OCI-LY1 (cell line): ENCODE measurements around the gene EMID1.

Source experiments
- H2AFZ ChIP-seq: fragments of 200-600 bp; sonication (generic), shearing (Covaris generic); 2 replicates; pipeline ENCODE4 v1.6.0; 2014; ENCODE audit warnings: antibody characterized with exemption, mild to moderate bottlenecking, low read length
- H3F3A ChIP-seq: fragments of 200-600 bp; sonication (generic), shearing (Covaris generic); 2 replicates; pipeline ENCODE4 v1.6.0; 2014; ENCODE audit warnings: mild to moderate bottlenecking, antibody characterized with exemption, low read length, moderate library complexity; ENCODE audit not compliant: insufficient read depth
- H3K27ac ChIP-seq: fragments of 200-600 bp; sonication (generic); 2 replicates; pipeline ENCODE4 v1.5.1; 2014; ENCODE audit warnings: low read length, mixed run types, mild to moderate bottlenecking, low read depth; ENCODE audit not compliant: poor library complexity, severe bottlenecking
- H3K27me3 ChIP-seq: fragments of 200-600 bp; sonication (generic); 2 replicates; pipeline ENCODE4 v1.6.0; 2014; ENCODE audit warnings: antibody characterized with exemption, mild to moderate bottlenecking, low read length, moderate library complexity; ENCODE audit not compliant: insufficient read depth
- H3K36me3 ChIP-seq: fragments of 200-600 bp; sonication (generic); 2 replicates; pipeline ENCODE4 v1.6.1; 2014; ENCODE audit warnings: mild to moderate bottlenecking, antibody characterized with exemption, low read length, moderate library complexity, mixed read lengths; ENCODE audit not compliant: insufficient read depth
- H3K4me1 ChIP-seq: fragments of 200-600 bp; sonication (generic); 2 replicates; pipeline ENCODE4 v1.5.1; 2014; ENCODE audit warnings: mild to moderate bottlenecking, low read length, moderate library complexity; ENCODE audit not compliant: insufficient read depth, severe bottlenecking
- H3K4me2 ChIP-seq: fragments of 200-600 bp; sonication (generic), shearing (Covaris generic); 2 replicates; pipeline ENCODE4 v1.6.1; 2014; ENCODE audit warnings: low read length
- H3K4me3 ChIP-seq: fragments of 200-600 bp; sonication (generic); 2 replicates; pipeline ENCODE4 v1.5.1; 2014; ENCODE audit warnings: low read length, low read depth, mild to moderate bottlenecking, mixed read lengths; ENCODE audit not compliant: poor library complexity, severe bottlenecking
- H3K79me2 ChIP-seq: fragments of 200-600 bp; shearing (Covaris generic); 2 replicates; pipeline ENCODE4 v1.6.1; 2016; ENCODE audit warnings: mixed run types, low read length, mixed read lengths; ENCODE audit not compliant: insufficient read depth
- H3K9ac ChIP-seq: fragments of 200-600 bp; sonication (generic), shearing (Covaris generic); 2 replicates; pipeline ENCODE4 v1.6.1; 2014; ENCODE audit warnings: mild to moderate bottlenecking, low read length, mixed read lengths
- H3K9me2 ChIP-seq: fragments of 200-600 bp; sonication (generic), shearing (Covaris generic); 2 replicates; pipeline ENCODE4 v1.6.1; 2014; ENCODE audit warnings: low read depth, mild to moderate bottlenecking, low read length, mixed read lengths
- H3K9me3 ChIP-seq: fragments of 200-600 bp; shearing (Covaris generic); 2 replicates; pipeline ENCODE4 v1.6.1; 2014; ENCODE audit warnings: low read length, mixed read lengths
- H4K20me1 ChIP-seq: fragments of 200-600 bp; sonication (generic), shearing (Covaris generic); 2 replicates; pipeline ENCODE4 v1.6.0; 2016; ENCODE audit warnings: mild to moderate bottlenecking, low read length; ENCODE audit not compliant: insufficient read depth
- CTCF ChIP-seq: fragments of 200-600 bp; sonication (generic), shearing (Covaris generic); IDR thresholded peaks from 2 replicates; pipeline ENCODE4 v1.5.1; 2017; ENCODE audit warnings: mild to moderate bottlenecking, antibody characterized with exemption, low read length, moderate library complexity, mixed read lengths
- EZH2 ChIP-seq: fragments of 200-600 bp; sonication (generic), shearing (Covaris generic); IDR thresholded peaks from 2 replicates; pipeline ENCODE4 v1.8.0; 2017; ENCODE audit warnings: borderline replicate concordance, mixed run types, mild to moderate bottlenecking, antibody characterized with exemption, low read length, moderate library complexity, mixed read lengths

The EMID1 gene

DNA sequence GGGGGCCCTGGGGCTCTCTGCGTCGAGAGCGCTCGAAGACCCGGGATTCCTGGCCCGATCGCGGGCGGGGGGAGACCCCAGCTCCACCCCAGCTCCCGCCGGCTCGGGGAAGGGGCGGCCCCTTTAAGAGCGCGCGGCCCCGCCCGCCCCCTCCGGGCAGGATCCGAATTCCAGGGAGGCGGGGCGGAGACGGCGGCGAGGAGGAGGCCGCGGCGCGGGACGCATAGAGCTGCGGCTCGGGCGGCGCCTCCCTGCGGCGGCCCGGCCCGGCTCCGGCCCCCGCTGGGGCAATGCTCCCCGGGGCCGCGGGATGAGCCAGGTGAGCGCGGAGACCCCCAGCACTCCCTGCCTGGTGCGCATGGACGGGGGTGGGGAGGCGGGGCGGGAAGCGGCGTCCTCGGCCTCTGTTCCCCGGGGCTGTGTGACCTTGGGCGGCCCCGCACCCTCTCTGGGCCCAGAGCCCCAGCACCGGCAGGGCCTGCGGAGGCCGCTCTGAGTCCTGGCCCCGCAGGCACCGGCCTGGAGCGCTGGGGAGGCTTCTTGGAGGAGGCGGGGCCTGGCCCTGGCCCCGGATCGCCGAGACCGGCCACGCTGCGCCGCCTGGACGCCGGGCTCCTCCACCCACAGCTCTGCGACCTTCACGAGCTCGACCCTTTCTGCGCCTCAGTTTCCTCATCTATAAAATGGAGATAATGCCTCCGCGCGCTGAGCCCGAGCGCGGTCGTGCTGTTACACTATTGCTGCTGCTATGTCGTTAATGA, 101.3 kb downstream of the EMID1 start:
- H3K4me2 ChIP-seq: peak overlapping the region; percentile 50
- H3K9me3 ChIP-seq: no peaks in the 10 kb centered on the region
- no peaks in the 10 kb centered on the region for H3K79me2 ChIP-seq
- no peak overlapping the region for H2AFZ ChIP-seq
- no peak overlapping the region for H3K27ac ChIP-seq
- H3K4me1 ChIP-seq: peaks cover 8% of the 10 kb centered on the region
- no peaks in the 10 kb centered on the region for H4K20me1 ChIP-seq
- no peaks in the 10 kb centered on the region for H3K36me3 ChIP-seq
- peaks cover 8% of the 10 kb centered on the region; the same call in 1 of the 2 replicates for H3K27me3 ChIP-seq
- peak overlapping the region; percentile 16 for H3K4me3 ChIP-seq
- H3F3A ChIP-seq: no peaks in the 10 kb centered on the region
- no peak overlapping the region for H3K9ac ChIP-seq
- no peak for TF ChIP-seq CTCF
- no peak for TF ChIP-seq EZH2
- H3K9me2 ChIP-seq: no peaks in the 10 kb centered on the region

DNA sequence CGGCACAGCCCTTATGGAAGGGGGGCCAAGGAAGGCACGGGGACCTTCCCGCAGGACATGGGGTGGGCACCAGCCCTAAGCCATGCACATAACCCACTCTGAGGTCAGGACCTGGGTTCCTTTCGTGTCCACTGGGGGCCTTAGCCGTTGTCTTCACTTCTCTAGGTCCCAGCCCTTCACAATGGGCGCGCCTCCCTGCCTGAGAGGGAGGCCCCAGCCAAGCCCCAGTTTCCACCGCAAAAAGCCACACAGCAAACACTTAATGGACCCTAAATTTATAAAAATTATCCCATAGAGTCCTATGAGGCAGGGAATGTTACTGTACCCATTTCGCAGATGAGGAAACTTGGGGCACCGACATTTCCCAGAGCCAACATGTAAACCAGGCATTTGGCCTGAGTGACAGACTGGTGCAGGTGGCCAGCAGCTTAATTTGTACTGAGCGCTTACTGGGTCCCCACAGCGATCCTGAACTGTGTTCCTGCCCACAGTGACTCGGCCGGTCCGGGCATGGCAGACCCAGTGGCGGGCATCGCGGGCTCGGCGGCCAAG, 102.0 kb downstream of the EMID1 start:
- no peak overlapping the region for H3K27ac ChIP-seq
- no peak overlapping the region for H3K9ac ChIP-seq

DNA sequence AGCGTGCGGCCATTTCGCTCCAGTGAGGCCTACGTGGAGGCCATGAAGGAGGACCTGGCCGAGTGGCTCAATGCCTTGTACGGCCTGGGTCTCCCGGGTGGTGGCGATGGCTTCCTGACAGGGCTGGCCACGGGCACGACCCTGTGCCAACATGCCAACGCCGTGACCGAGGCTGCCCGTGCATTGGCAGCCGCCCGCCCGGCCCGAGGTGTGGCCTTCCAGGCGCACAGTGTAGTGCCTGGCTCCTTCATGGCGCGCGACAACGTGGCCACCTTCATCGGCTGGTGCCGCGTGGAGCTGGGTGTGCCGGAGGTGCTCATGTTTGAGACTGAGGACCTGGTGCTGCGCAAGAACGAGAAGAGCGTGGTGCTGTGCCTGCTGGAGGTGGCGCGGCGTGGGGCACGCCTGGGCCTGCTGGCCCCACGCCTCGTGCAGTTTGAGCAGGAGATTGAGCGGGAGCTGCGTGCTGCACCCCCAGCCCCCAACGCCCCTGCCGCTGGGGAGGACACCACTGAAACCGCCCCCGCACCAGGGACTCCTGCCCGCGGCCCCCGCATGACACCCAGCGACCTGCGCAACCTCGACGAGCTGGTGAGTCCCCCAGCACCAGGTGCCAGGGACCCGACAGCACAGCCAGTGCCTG, 102.6 kb downstream of the EMID1 start:
- no peaks in the 10 kb centered on the region for H3F3A ChIP-seq
- no peak overlapping the region for H2AFZ ChIP-seq
- H4K20me1 ChIP-seq: no peaks in the 10 kb centered on the region
- TF ChIP-seq EZH2 (no peak), CTCF (no peak)
- H3K9me3 ChIP-seq: no peaks in the 10 kb centered on the region
- no peaks in the 10 kb centered on the region for H3K36me3 ChIP-seq
- no peak overlapping the region for H3K9ac ChIP-seq
- H3K4me1 ChIP-seq: peaks cover 8% of the 10 kb centered on the region
- no peak overlapping the region for H3K4me3 ChIP-seq
- no peaks in the 10 kb centered on the region for H3K79me2 ChIP-seq
- H3K9me2 ChIP-seq: no peaks in the 10 kb centered on the region
- peaks cover 8% of the 10 kb centered on the region; the same call in 1 of the 2 replicates for H3K27me3 ChIP-seq
- H3K4me2 ChIP-seq: no peak overlapping the region
- no peak overlapping the region for H3K27ac ChIP-seq

More for the DNA sequence above, 102.0 kb downstream of the EMID1 start:
- Histone ChIP-seq H3K9me2 (no peaks in the 10 kb centered on the region), H3K9me3 (no peaks in the 10 kb centered on the region), H3F3A (no peaks in the 10 kb centered on the region), H2AFZ (no peak overlapping the region), H3K4me1 (peaks cover 8% of the 10 kb centered on the region), H3K4me2 (no peak overlapping the region), H4K20me1 (no peaks in the 10 kb centered on the region), H3K4me3 (no peak overlapping the region), H3K79me2 (no peaks in the 10 kb centered on the region), H3K36me3 (no peaks in the 10 kb centered on the region), H3K27me3 (peaks cover 8% of the 10 kb centered on the region; the same call in 1 of the 2 replicates)
- TF ChIP-seq CTCF (no peak), EZH2 (no peak)
